Neural progenitor cell (in vitro differentiated cells): Measurements from ENCODE around the gene RSU1. TPM values are rescaled to one million over a fixed set of nuclear protein-coding genes. Genes with fewer than 3 reads are reported as not detected.

Source experiments
- DNase-seq: peaks from one replicate; pipeline ENCODE4 v3.0.0-alpha.2; 2016; ENCODE audit warnings: low spot score
- H2AFZ ChIP-seq: fragments of 200-600 bp; sonication (generic); replicated peaks from 2 replicates; pipeline ENCODE4 v1.6.1; 2016; ENCODE audit warnings: antibody characterized with exemption
- H3F3A ChIP-seq: fragments of 200-600 bp; sonication (generic); 2 replicates; pipeline ENCODE4 v1.6.1; 2016; ENCODE audit warnings: antibody characterized with exemption, low read depth
- H3K27ac ChIP-seq: fragments of 200-600 bp; sonication (generic); 2 replicates; pipeline ENCODE4 v1.5.1; 2016; ENCODE audit warnings: mild to moderate bottlenecking
- H3K27me3 ChIP-seq: fragments of 200-600 bp; sonication (generic); 2 replicates; pipeline ENCODE4 v1.6.1; 2016; ENCODE audit warnings: mild to moderate bottlenecking, moderate library complexity
- H3K36me3 ChIP-seq: fragments of 200-600 bp; sonication (generic); 2 replicates; pipeline ENCODE4 v1.5.1; 2016
- H3K4me1 ChIP-seq: fragments of 200-600 bp; sonication (generic); 2 replicates; pipeline ENCODE4 v1.6.1; 2016; ENCODE audit warnings: mixed run types
- H3K4me2 ChIP-seq: fragments of 200-600 bp; sonication (generic); 2 replicates; pipeline ENCODE4 v1.6.1; 2016
- H3K4me3 ChIP-seq: fragments of 200-600 bp; sonication (generic); 2 replicates; pipeline ENCODE4 v1.5.1; 2016
- H3K79me2 ChIP-seq: fragments of 200-600 bp; sonication (generic); 2 replicates; pipeline ENCODE4 v1.6.1; 2016; ENCODE audit warnings: low read depth
- H3K9ac ChIP-seq: fragments of 200-600 bp; sonication (generic); 2 replicates; pipeline ENCODE4 v1.6.1; 2016
- H3K9me3 ChIP-seq: fragments of 200-600 bp; sonication (generic); 2 replicates; pipeline ENCODE4 v1.5.1; 2016; ENCODE audit warnings: low read depth
- H4K20me1 ChIP-seq: fragments of 200-600 bp; sonication (generic); 2 replicates; pipeline ENCODE4 v1.6.1; 2016; ENCODE audit warnings: low read depth
- H3K27ac Mint-ChIP-seq: 3 replicates; pipeline ENCODE4 v1.8.0; 2021; ENCODE audit warnings: mixed read lengths
- H3K27me3 Mint-ChIP-seq: 2 replicates; pipeline ENCODE4 v1.8.0; 2022; ENCODE audit warnings: low read depth, mild to moderate bottlenecking, inconsistent platforms, moderate library complexity, mixed read lengths; ENCODE audit not compliant: insufficient read depth
- H3K36me3 Mint-ChIP-seq: 3 replicates; pipeline ENCODE4 v1.8.0; 2021; ENCODE audit warnings: mixed read lengths
- H3K4me1 Mint-ChIP-seq: 3 replicates; pipeline ENCODE4 v1.8.0; 2021; ENCODE audit warnings: mixed read lengths
- H3K4me3 Mint-ChIP-seq: 3 replicates; pipeline ENCODE4 v1.8.0; 2021; ENCODE audit warnings: mild to moderate bottlenecking, moderate library complexity, mixed read lengths
- H3K9me3 Mint-ChIP-seq: 3 replicates; pipeline ENCODE4 v1.8.0; 2020; ENCODE audit warnings: mixed read lengths
- EZH2 ChIP-seq: fragments of 200-600 bp; sonication (generic); IDR thresholded peaks from 2 replicates; pipeline ENCODE4 v1.6.1; 2017; ENCODE audit warnings: antibody characterized with exemption, mild to moderate bottlenecking, moderate library complexity
- EZH2phosphoT487 ChIP-seq: fragments of 200-600 bp; sonication (generic); IDR thresholded peaks from 2 replicates; pipeline ENCODE4 v1.6.1; 2017; ENCODE audit warnings: antibody characterized with exemption
- total RNA-seq: library from RNA; depleted of rRNA; stranded (reverse); fragments of >200 nt; gene quantifications from 2 replicates; pipeline ENCODE4 v1.2.3, GENCODE V29; 2015; ENCODE audit warnings: low replicate concordance
- TF ChIP-seq, protein P1 (sequence below): fragments of 200-600 bp; sonication (generic); IDR thresholded peaks from 2 replicates; pipeline ENCODE4 v1.5.1; 2017; ENCODE audit warnings: antibody characterized with exemption, mild to moderate bottlenecking

RSU1 gene
- total RNA-seq, 1 donor from 2014 or later: 9.6 TPM

GRCh38 chr10:16856092-16856491 lies 38.9 kb upstream of the RSU1 start:
- Mint-ChIP-seq H3K27me3 (peaks cover 5% of the 10 kb centered on the region), H3K4me1 (peaks cover 35% of the 10 kb centered on the region), H3K36me3 (no peaks in the 10 kb centered on the region), H3K4me3 (no peak overlapping the region), H3K9me3 (no peaks in the 10 kb centered on the region), H3K27ac (peak overlapping the region; percentile 59)
- H3K4me1 ChIP-seq: no peaks in the 10 kb centered on the region
- TF ChIP-seq EZH2: no peak
- no peak for TF ChIP-seq EZH2phosphoT487
- TF ChIP-seq, protein P1, sequence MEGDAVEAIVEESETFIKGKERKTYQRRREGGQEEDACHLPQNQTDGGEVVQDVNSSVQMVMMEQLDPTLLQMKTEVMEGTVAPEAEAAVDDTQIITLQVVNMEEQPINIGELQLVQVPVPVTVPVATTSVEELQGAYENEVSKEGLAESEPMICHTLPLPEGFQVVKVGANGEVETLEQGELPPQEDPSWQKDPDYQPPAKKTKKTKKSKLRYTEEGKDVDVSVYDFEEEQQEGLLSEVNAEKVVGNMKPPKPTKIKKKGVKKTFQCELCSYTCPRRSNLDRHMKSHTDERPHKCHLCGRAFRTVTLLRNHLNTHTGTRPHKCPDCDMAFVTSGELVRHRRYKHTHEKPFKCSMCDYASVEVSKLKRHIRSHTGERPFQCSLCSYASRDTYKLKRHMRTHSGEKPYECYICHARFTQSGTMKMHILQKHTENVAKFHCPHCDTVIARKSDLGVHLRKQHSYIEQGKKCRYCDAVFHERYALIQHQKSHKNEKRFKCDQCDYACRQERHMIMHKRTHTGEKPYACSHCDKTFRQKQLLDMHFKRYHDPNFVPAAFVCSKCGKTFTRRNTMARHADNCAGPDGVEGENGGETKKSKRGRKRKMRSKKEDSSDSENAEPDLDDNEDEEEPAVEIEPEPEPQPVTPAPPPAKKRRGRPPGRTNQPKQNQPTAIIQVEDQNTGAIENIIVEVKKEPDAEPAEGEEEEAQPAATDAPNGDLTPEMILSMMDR: no peak
- H3K79me2 ChIP-seq: no peaks in the 10 kb centered on the region
- H3K4me3 ChIP-seq: no peak overlapping the region
- no peaks in the 10 kb centered on the region for H3F3A ChIP-seq
- no peak overlapping the region for H3K9ac ChIP-seq
- no peaks in the 10 kb centered on the region for H4K20me1 ChIP-seq
- no peaks in the 10 kb centered on the region for H3K27me3 ChIP-seq
- DNase-seq: no peak
- no peaks in the 10 kb centered on the region for H3K36me3 ChIP-seq
- no peak overlapping the region for H3K4me2 ChIP-seq
- no peak overlapping the region for H3K27ac ChIP-seq
- H3K9me3 ChIP-seq: no peaks in the 10 kb centered on the region
- H2AFZ ChIP-seq: no peak overlapping the region

DNA sequence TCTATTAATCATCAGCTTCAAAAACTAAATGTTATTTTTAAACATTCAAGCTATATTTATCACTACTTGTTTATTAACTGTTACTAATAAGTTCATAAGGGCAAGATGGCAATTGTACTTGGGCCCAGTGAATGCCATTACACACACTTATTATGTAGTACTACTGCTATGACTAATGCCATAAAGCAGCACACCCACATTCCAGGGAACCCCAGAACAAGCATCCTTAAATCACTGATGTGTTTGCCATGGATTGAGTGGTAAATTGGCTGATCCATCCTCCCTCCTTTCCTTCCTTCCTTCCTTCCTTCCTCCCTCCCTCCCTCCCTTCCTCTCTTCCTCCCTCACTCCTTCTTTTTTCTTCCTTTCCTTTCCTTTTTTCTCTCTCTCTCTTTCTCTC lies 37.4 kb upstream of the RSU1 start:
- no peaks in the 10 kb centered on the region for H3K9me3 ChIP-seq
- H3K4me3 Mint-ChIP-seq: no peak overlapping the region
- H3K4me1 ChIP-seq: no peaks in the 10 kb centered on the region
- H3K4me1 Mint-ChIP-seq: peaks cover 37% of the 10 kb centered on the region
- H3K9me3 Mint-ChIP-seq: no peaks in the 10 kb centered on the region
- no peaks in the 10 kb centered on the region for H4K20me1 ChIP-seq
- H3K79me2 ChIP-seq: no peaks in the 10 kb centered on the region
- no peak for DNase-seq
- H3F3A ChIP-seq: no peaks in the 10 kb centered on the region
- H3K27ac ChIP-seq: no peak overlapping the region
- H3K4me3 ChIP-seq: no peak overlapping the region
- no peak overlapping the region for H2AFZ ChIP-seq
- peaks cover 5% of the 10 kb centered on the region for H3K27me3 Mint-ChIP-seq
- TF ChIP-seq EZH2phosphoT487 (no peak), EZH2 (no peak)
- TF ChIP-seq, protein P1: no peak
- no peak overlapping the region for H3K4me2 ChIP-seq
- no peak overlapping the region for H3K27ac Mint-ChIP-seq
- H3K36me3 Mint-ChIP-seq: no peaks in the 10 kb centered on the region
- no peak overlapping the region for H3K9ac ChIP-seq
- no peaks in the 10 kb centered on the region for H3K36me3 ChIP-seq
- H3K27me3 ChIP-seq: no peaks in the 10 kb centered on the region

DNA sequence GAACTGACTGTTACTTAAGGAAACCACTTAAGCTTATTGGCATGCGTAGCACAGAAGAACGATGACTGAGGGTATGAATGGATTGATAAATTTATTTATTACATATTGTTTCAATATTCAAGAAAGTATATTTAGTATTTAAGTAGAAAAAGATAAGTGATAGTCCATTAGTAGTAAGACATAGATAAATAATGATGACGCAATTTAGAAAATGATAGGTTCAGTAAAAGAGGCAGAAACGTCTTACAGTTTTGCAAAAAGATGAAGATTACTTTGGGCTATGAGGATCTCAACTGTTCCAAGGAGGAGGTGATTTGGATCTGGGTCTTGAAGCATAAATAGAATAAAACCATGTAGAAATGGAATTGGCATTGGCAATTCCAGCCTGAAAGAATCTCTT lies 36.6 kb upstream of the RSU1 start:
- Histone ChIP-seq H3F3A (no peaks in the 10 kb centered on the region), H2AFZ (no peak overlapping the region), H3K9me3 (no peaks in the 10 kb centered on the region), H3K27me3 (no peaks in the 10 kb centered on the region), H3K9ac (no peak overlapping the region), H3K79me2 (no peaks in the 10 kb centered on the region), H3K4me1 (no peaks in the 10 kb centered on the region), H3K4me3 (no peak overlapping the region), H4K20me1 (no peaks in the 10 kb centered on the region), H3K27ac (no peak overlapping the region), H3K4me2 (no peak overlapping the region), H3K36me3 (no peaks in the 10 kb centered on the region)
- TF ChIP-seq EZH2: no peak
- TF ChIP-seq, protein P1: no peak
- TF ChIP-seq EZH2phosphoT487: no peak
- Mint-ChIP-seq H3K27ac (no peak overlapping the region), H3K36me3 (no peaks in the 10 kb centered on the region), H3K4me1 (peaks cover 42% of the 10 kb centered on the region), H3K9me3 (no peaks in the 10 kb centered on the region), H3K4me3 (no peak overlapping the region), H3K27me3 (peaks cover 5% of the 10 kb centered on the region)
- DNase-seq: no peak
